Measurements from ENCODE around the gene EYA3.

The EYA3 gene

GRCh38 chr1:27949027-27949426, 139.4 kb downstream of the EYA3 start:
- H3K4me3 ChIP-seq (replicated peaks; ENCODE audit: low read depth, low read length) = no peak overlapping the region
- no peak for TF ChIP-seq CTCF (IDR thresholded peaks at IDR 0.05; ENCODE audit: low read length, missing control alignments)
- no peak for DNase-seq (ENCODE audit: low read depth)

- no peak for DNase-seq (ENCODE audit: low read depth)
- TF ChIP-seq CTCF (IDR thresholded peaks at IDR 0.05; ENCODE audit: low read length, missing control alignments) = no peak
- no peak overlapping the region for H3K4me3 ChIP-seq (replicated peaks; ENCODE audit: low read depth, low read length)
These were observed 143.4 kb downstream of the EYA3 start for GRCh38 chr1:27945020-27945419.

GRCh38 chr1:27941671-27942540, 146.5 kb downstream of the EYA3 start:
- no peak for TF ChIP-seq CTCF (IDR thresholded peaks at IDR 0.05; ENCODE audit: low read length, missing control alignments)
- H3K4me3 ChIP-seq (replicated peaks; ENCODE audit: low read depth, low read length) = no peak overlapping the region
- DNase-seq (ENCODE audit: low read depth) = peak; percentile 23

- peak; percentile 22 for DNase-seq (ENCODE audit: low read depth)
- TF ChIP-seq CTCF (IDR thresholded peaks at IDR 0.05; ENCODE audit: low read length, missing control alignments) = no peak
- no peak overlapping the region for H3K4me3 ChIP-seq (replicated peaks; ENCODE audit: low read depth, low read length)
These were observed 147.4 kb downstream of the EYA3 start for GRCh38 chr1:27940870-27941560.

GRCh38 chr1:27940297-27940696, 148.1 kb downstream of the EYA3 start:
- TF ChIP-seq CTCF (IDR thresholded peaks at IDR 0.05; ENCODE audit: low read length, missing control alignments) = peak; percentile 14
- no peak for DNase-seq (ENCODE audit: low read depth)

GRCh38 chr1:27938488-27938887, 149.9 kb downstream of the EYA3 start:
- DNase-seq (ENCODE audit: low read depth) = no peak
- H3K4me3 ChIP-seq (replicated peaks; ENCODE audit: low read depth, low read length) = no peak overlapping the region
- TF ChIP-seq CTCF (IDR thresholded peaks at IDR 0.05; ENCODE audit: low read length, missing control alignments) = no peak

More at GRCh38 chr1:27940297-27940696, 148.1 kb downstream of the EYA3 start:
- no peak overlapping the region for H3K4me3 ChIP-seq (replicated peaks; ENCODE audit: low read depth, low read length)

All from fibroblast of pulmonary artery (primary cell).